ENCODE measurements around the gene KHDRBS1.
A peak's percentile ranks its signal among the peaks of the same experiment; 100 is the strongest.
"Not testable (repeated sequence)": the region's sequence is repeated elsewhere in the genome, so short reads cannot be mapped to it uniquely, and the experiment has no call there.

KHDRBS1 gene

GRCh38 chr1:32013386-32014198, at the start of gene KHDRBS1:
TSS of gene KHDRBS1 (plus strand) at chr1:32013868. CDS start at chr1:32013996, 128 bp downstream.
- peak; percentile 98 for DNase-seq

- DNase-seq = no peak
Measured at GRCh38 chr1:31970873-31971272, 42.8 kb upstream of the KHDRBS1 start.

GRCh38 chr1:31976401-31976800, 37.3 kb upstream of the KHDRBS1 start:
- DNase-seq = no peak

- no peak for DNase-seq
Measured at GRCh38 chr1:31977385-31978131, 36.1 kb upstream of the KHDRBS1 start.

GRCh38 chr1:31978843-31979400, 34.7 kb upstream of the KHDRBS1 start:
- no peak for DNase-seq

GRCh38 chr1:31980835-31981455, 32.7 kb upstream of the KHDRBS1 start:
- DNase-seq = no peak

GRCh38 chr1:31981456-31981839, 32.2 kb upstream of the KHDRBS1 start:
- no peak for DNase-seq

GRCh38 chr1:31981972-31982371, 31.7 kb upstream of the KHDRBS1 start:
- no peak for DNase-seq

- peak; percentile 33 to 38 for DNase-seq
Measured at GRCh38 chr1:31984419-31985347, 29.0 kb upstream of the KHDRBS1 start.

GRCh38 chr1:31985430-31985829, 28.2 kb upstream of the KHDRBS1 start:
- DNase-seq = no peak

GRCh38 chr1:31987135-31987619, 26.5 kb upstream of the KHDRBS1 start:
- DNase-seq = no peak

GRCh38 chr1:31989964-31990363, 23.7 kb upstream of the KHDRBS1 start:
- DNase-seq = no peak

GRCh38 chr1:31991182-31991581, 22.5 kb upstream of the KHDRBS1 start:
- DNase-seq = no peak

- no peak for DNase-seq
Measured at GRCh38 chr1:31995263-31995662, 18.4 kb upstream of the KHDRBS1 start.

- DNase-seq = not testable (repeated sequence)
Measured at GRCh38 chr1:31996121-31996520, 17.5 kb upstream of the KHDRBS1 start.

GRCh38 chr1:32001863-32002262, 11.8 kb upstream of the KHDRBS1 start:
- DNase-seq = no peak

- not testable (repeated sequence) for DNase-seq
Measured at GRCh38 chr1:32002285-32002684, 11.4 kb upstream of the KHDRBS1 start.

GRCh38 chr1:32005522-32005921, 8.1 kb upstream of the KHDRBS1 start:
- DNase-seq = no peak

GRCh38 chr1:32007591-32007940, 6.1 kb upstream of the KHDRBS1 start:
- DNase-seq = no peak

- no peak for DNase-seq
Measured at GRCh38 chr1:32010246-32010645, 3.4 kb upstream of the KHDRBS1 start.

GRCh38 chr1:32012709-32013385, 821 bp upstream of the KHDRBS1 start:
- DNase-seq = no peak
